Stimulated activated CD8-positive, alpha-beta memory T cell treated with anti-CD3 and anti-CD28 coated beads, Interleukin-12 subunit alpha, Interleukin-12 subunit beta, amount 100 ng/mL, for 24 hours (primary cell): Measurements from ENCODE around the gene ZNF70.
A peak's percentile ranks its signal among the peaks of the same experiment; 100 is the strongest.

Experiments used
- DNase-seq: peaks from one replicate; pipeline ENCODE4 v3.0.0-alpha.2; 2020; ENCODE audit errors: extremely low read depth

The ZNF70 gene

DNA sequence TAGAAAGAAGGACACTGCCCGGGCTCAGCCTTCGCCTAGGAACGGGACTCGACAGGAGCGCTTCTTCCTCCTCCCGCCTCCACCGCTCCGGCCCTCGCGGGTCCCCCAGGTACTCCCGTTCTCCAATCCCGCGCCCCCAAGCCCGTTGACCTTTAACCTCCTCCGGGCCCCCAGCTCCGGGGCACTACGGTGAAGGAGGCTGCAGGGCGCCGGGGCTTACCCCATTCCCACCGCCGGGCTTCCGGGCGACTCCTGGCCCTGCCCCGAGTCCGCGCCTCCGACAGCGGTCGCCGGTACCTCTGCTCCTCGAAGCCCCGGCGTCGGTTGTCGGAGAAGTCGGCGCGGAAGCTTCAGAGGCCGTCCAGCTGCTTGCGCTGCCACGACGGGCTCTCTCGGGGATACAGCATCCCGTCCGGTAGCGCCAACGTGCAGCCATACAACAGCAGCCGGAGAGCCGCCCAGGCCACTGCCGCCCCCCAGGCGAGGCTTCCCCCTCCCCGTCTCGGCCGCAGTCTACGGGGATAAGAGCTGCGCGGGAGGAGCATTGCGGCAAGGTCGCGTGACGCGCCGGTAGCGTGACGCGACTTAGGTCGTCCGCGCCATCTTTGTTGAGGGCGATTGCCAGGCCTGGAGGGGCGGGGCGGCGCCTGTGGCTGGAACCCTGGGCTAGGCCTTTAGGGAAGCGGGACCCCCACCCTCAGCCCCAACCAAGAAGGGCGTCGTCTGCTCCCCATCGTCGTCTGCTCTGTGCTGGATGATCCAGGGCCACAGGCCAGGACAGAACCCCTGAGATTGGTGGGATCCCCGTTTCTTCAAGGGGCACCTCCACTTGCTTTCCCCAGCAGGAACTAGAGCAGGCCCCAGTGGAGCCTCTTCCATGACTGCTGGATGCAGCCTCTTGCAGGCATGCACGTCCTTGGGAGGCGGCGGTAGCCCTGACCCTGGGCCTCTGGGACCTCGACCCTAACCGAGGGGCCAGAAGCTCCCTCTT, 33.8 kb downstream of the ZNF70 start:
- peak; percentile 51 for DNase-seq

DNA sequence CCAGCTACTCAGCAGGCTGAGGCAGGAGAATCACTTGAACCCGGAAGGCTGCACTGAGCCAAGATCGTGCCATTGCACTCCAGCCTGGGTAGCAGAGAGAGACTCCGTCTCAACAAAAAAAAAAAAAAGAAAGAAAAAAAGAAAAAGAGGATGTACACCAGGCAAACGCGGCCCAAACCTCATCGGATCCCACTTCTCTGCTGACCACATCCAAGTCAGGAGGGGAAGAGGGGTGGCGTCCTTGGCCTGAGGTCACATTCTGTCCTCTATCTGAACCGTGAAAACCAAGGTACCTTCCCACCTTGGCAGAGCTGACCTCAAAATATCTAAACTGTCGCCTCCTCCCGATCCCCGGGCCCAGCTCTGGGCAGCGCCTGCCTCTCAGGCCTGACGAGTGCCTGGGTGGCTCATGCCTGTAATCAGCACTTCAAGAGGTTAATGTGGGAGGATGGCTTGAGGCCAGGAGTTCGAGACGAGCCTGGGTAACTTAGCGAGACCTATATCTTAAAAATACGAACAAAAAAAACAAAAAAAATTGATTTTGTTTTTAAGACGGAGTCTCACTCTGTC, 35.0 kb downstream of the ZNF70 start:
- DNase-seq: no peak

DNA sequence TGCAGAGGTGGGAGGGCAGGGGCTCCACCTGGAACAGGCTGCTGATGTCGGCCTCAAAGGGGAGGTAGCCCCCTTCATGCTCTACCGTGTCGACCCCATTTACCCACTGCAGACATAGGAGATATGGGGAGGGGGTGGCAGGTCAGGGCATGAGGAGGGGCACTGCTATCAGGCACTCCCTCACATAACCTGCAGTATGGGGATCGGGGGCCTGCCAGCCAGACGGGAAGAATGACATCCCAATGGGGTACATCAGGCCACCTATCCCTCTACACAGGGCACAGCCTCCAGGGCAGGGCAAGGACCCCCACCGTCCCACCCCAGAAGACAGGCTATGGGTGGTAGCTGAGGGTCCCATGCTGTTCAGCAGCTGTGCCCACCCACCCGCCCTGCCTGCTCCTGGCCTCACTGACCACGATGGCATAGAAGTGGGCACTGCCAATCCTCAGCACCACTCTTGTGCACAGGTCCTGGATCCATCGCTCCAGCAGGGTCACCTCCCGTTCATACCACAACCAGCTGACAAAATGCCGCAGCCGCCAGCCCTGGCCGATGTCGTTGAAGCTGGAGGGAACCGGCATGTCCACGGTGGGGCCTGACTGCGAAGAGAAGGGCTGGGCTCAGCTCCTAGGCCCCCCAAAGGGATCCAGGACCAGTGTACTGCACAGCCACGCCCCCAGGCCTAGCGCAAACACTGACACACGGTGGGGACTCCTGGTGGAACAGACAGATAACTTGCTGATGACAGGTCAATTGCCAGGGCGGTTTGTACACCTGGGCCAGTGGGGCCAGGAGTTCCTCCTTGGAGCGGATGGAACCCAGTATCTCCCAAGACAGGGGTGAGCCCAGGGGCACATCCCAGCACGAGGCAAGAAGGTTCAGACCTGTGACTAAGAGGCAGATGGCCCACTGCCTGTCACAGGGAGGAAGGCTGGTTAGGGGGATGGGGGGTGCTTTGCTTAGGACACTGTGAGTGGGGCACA, 36.0 kb downstream of the ZNF70 start:
- DNase-seq: no peak

DNA sequence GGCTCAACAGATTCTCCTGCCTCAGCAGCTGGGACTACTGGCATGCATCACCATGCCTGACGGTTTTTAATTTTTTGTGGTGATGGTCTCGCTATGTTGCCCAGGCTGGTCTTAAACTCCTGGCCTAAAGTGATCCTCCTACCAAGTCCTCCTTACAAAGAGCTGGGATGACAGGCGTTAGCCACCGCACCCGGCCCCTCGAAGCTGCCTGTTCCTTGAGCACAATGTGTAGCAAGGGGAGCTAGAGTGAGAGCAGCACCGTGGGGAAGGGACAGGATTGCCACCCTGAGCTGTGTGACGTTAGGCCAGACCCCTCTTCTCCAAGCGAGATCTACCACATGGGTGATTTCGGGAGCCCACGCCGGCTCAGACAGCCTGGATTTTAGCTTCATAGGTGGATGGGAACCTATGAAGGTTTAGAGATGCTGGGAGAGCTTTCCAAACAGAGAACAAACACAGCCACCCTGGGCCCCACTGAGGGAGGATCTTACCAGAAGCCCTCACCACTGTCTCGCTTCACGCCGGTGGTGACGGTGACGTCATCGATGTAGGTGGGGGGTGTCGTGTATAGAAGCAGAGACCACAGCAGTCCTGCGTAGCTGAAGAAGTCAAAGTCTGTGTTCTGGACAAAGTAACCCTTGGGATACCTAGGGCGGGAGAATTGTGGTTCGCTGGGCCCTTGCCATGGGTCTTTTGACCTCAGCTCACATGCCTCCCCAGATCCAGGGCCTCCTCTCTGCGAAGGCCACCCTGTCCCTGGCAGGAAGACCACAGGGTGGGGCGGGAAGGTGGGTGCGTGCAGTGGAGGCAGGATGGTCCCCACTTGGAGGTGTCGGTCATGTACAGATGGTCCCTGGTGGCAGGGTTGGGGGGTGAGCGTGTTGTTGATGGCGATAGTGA, 37.0 kb downstream of the ZNF70 start:
- DNase-seq: no peak

DNA sequence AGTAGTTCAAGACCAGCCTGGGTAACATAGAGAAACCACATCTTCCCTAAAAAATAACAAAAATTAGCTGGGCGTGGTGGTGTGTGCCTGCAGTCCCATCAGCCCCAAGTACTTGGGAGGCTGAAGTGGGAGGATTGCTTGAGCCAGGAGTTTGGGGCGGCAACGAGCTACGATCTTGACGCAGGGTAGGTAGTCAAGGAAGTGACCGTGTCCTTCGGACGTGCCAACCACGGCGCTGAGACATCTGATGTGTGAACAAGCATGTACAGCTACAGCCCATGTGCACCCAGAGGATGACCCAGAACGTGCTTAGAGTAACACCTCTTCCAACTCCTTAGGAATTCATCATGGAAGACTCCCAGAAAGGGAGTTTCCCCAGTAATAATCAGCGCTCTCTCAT, 38.7 kb downstream of the ZNF70 start:
- no peak for DNase-seq

DNA sequence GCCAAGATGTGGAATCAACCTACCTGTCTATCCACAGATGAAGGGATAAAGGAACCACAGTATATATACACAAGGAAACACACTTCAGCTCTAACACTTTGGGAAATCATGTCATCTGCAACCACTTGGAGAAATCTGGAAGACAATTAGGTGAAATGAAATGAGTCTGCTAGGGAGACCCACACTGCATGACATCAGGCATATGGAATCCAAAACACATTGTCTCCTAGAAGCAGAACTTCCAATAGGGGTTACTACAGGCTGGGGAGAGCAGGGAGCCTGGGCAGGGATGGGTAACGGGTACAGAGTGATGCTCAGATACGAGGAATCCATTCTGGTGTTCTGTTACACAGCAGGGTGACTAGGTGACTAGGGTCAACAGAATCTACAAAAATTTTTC, 41.8 kb downstream of the ZNF70 start:
- no peak for DNase-seq

DNA sequence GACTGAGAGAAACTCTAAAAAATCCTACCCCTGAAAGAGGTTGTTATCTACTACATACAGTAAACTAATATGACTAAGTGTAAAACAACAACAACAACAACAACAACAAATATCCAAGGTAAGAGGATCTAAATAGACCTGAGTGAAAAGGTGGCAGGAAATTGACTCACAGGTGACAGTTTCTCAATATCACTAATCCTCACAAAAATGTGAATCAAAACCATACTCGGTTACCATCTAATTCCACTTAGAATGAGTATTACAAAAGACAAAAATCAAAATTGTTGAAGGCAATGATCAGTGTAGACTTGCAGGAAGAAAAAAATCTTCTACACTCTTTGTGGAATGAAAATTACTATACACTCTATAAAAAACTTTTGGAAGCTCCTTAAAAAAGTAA, 42.6 kb downstream of the ZNF70 start:
- no peak for DNase-seq

DNA sequence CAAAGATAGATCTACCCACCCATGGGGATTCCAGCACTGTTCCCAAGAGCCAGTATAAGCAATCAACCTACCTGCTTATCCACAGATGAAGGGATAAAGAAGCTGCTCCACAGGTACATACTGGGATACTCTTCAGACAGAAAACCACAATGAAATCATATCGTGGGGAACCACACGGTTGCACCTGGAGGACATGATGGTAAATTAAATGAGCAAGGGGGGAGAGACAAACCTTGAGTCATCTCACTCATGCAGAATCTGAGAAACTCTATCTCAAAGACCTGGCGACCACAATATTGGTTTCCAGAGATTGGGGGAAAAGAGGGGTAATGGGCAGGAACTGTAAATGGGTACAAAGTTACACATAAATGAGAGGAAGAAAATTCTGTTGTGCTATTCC, 45.6 kb downstream of the ZNF70 start:
- no peak for DNase-seq

DNA sequence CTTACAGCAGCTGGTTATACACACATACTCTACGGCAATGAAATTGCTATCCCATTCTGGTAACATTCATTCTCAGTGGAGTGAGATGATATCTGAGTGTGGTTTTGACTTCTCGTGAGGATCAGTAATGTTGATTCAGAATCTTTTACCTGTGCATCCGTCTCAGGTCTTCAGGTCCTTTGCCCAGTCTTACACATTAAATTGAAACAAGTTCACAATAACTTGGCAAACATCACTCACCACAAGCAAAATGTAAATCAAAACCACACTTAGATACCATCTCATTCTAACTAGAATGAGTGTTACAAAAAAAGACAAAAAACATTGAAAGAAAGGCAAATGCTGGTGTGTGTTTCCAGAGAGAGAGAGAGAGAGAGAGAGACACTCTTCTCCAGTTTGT, 46.1 kb downstream of the ZNF70 start:
- DNase-seq: no peak

DNA sequence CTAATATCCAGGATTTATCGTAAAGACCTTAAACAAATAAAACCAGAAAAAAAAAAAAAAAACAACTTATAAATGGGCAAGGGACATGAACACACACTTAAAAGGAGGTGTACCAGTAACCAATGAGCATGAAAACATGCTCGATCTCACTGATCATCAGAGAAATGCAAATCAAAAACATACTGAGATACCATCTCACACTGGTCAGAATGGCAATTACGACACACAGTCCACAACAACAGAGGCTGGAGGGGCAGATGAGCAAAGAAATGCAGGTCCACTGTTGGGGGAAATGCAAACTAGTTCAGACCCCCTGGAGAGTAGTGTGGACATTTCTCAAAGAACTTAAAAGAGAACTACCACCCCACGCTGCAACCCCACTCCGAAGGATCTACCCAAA, 46.9 kb downstream of the ZNF70 start:
- DNase-seq: no peak

DNA sequence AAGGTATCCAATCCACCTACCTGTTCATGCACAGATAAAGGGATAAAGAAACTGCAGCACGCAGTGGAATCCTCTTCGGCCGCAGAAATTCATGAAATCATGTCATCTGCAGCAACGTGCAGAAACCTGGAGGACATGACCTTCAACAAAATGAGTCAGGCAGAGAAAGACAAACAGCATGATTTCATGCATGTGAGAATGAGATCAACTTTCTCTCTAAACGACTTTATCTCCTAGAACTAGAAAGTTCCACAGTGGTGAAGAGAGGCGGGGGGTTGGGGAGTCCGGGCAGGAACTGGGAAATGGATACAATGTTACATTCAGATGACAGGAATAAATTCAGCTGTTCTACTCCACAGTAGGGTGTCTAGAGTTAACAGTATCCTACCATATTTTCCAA, 50.2 kb downstream of the ZNF70 start:
- DNase-seq: no peak

DNA sequence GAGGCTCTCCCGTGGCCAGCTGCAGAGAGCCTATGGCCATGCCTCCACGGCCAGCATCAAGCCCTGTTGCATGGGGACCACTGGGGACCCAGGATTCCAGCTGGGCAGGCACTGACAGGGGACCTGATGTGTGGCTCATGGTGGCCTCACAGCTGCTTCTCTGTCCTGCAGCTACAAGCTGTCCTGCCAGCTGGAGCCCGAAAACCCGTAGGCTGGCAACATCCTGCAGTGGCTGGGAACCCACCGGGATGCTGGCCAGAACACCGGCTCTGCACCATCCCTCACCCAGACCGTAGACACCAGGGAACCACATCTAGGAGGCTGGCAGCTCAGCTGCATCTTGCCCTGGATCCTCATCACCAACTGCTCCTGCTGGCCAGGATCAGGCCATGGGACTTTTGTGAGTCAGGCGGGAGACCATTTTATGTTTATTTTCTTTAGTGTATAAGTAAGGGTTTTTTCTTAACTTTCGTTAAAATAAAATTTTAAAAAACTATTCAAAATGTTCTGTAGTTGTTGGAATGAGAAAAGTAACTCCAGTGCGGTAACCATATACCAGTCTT, 52.2 kb downstream of the ZNF70 start:
- DNase-seq: no peak

DNA sequence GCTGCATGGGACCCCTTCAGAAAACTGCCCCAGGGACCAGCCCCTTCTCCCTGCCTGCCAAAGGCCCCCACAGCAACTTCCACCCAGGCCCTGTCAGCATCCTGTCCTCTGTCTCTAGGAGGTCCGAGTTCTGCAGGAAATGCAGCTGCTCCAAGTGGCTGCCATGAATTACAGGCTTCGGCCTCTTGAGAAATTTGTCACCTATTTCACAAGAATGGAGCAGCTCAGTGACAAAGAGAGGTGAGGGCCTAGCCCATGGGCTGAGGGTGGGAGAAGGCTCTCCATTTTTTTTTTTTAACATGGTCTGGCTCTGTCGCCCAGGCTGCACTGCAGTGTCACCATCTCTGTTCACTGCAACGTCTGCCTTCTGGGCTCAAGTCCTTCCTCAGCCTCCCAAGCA, 52.8 kb downstream of the ZNF70 start:
- no peak for DNase-seq

DNA sequence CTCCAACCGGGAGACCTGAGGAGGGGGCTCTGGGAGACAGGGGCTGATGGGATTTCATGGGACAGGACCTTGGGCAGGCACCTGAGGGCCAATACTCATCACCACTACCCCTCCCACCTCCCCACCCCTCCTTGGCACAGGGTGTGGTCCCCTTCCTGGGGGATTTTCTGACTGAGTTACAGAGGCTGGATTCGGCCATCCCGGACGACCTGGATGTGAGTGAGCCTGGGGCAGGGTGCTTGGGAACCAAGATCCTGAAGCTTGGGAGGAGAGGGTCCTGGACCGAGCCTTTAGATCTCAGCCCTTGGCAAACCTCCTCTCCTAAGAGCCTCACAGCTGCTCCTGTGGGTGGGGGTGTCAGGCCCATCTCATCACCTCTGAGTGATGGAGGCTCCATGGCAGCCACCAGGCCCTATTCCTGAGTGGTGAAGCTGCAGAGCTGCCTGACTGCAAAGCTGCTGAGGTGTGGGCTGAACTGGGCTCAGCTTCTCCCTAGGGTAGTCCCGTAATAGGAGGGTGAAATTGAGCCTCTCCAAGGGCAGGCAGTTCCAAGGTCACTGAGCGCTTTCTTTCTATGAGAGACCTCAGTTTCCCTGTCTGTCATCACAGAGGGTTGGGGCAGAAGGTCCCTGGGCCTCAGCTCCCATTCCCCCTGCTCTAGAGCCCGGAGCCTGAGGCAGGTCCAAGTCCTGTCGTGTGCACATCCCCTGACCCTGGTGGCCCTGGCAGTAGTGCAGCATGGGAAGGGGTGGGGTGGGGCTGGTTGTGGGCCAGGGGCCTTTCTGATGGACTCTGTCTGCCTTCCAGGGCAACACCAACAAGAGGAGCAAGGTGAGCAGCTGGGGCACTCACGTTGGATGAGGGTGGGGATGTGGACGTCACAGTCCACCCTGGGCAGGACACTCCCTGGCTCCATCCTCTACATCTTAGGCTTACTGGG, 53.6 kb downstream of the ZNF70 start:
- DNase-seq: no peak

DNA sequence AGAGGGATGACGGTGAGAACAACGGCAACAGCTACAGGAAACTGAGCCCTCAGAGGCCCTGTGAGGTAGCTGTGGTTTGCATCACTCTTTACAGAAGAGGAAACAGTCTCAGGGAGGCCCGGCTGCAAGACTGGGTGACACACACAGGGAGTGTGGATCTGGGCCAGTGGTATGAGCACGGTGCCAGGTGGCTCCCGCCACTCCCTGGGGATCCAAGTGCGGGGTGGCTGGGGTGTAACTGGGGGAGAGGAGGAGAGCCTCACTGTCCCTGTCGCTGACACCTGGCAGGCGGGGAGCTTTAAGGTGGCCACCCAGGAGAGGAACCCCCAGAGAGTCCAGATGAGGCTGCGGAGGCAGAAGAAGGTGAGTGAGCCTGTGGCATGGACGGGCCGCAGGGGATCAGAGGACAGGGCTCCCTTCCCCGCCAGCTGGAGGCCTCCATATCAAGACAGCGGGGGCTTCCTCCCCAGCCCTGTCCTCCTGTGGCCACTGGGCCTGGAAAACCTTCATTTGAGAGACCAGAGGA, 54.5 kb downstream of the ZNF70 start:
- peak; percentile 38 for DNase-seq

DNA sequence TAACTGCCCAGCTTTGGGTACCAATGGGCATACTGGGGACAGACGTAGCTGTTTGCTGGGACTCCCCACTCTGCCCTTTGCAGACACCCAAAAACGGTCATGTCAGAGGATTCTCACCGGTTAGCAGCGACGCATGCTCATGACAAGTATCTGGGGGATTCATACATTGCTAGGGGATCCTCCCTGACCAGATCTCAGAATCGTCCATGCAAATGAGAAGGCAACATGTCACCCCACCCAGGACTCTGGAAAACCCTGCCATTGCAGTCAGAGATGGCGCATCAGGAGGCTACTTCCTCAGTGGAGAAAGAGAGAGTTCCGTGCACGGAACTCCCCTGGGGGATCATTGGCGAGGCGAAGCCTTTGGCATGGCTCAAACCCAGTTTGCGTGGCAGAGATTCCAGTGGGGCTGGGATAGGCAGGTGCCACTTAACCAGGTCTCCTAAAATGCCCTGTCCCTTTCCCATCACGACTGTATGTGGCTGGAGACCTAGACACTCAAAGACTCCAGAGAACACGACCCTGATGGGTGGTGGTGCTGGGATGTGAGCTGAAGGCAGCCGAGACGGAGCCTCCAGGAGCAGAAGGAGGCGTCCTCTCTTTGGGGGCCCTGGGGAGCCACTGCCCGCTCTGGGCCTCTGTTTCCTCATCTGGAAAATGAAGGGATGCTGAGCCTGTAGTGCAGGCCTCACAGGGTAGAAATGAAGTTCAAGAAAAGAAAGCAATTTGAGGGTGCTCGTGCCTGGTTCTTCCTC, 55.2 kb downstream of the ZNF70 start:
- DNase-seq: no peak

DNA sequence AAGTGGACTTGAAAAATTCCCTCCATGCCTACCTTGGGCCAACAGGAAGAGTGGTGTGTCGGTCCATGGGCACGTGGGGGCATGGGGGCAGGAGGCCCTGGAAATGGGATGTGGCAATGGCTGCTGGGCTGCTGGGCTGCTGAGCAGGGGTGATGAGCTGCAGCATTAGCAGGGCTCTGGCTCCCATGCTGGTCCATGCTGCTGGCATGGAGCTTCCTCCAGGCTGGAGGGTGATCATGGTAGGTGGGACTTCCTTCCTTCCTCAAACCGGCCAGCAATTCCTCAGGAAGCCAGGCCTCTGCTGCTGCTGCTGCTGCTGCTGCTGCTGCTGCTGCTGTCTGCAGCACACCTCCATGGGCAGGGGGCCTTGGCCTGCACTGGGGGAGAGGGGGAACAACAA, 55.8 kb downstream of the ZNF70 start:
- DNase-seq: no peak

DNA sequence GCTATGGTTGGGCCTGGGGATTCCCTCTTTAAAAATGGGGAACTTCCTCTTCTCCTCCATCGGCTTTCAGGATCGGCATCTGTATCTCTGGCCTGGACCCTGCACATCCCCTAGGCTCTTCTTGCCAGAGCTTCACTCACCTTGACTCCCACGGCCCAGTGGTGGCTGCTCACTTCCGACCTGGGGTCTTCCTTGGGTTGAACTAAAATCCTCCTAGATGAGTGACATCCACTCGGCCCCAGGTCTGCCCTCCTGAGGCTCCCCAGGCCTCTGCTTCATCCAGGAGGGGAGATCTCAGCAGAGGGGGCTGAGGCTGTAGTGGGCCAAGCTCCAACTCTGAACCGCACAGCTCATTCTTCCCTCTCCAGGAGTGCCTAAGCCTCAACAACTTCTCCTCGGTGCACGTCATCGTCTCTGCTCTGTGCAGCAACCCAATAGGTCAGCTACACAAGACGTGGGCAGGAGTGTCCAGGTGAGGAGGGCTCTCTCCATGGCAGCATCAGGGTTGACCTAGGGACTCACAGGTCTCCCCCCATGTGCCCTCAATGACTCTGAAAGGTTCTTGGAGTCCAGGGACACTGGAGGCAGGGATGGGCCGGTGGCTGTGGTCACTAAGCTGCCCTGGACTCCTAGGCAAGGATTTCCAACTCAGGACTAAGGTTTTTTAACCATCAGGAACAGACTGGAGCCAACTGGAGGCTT, 56.8 kb downstream of the ZNF70 start:
- no peak for DNase-seq
